Upper lobe of right lung (tissue), 1 donor: Measurements from ENCODE around the gene CDH13. TPM values are rescaled to one million over a fixed set of nuclear protein-coding genes. Genes with fewer than 3 reads are reported as not detected.

Source experiments
- ATAC-seq: fragments of 200-7000 bp; cut with Tn5 transposase; one replicate; pipeline ENCODE4 v1.9.1; 2020; ENCODE audit warnings: mild to moderate bottlenecking, moderate library complexity
- DNase-seq: peaks from one replicate; pipeline ENCODE4 v3.0.0-alpha.2; 2020
- H3K27ac ChIP-seq: fragments of 200-600 bp; one replicate; pipeline ENCODE4 v1.8.0; 2022
- H3K27me3 ChIP-seq: fragments of 200-600 bp; one replicate; pipeline ENCODE4 v1.8.0; 2022; ENCODE audit warnings: mild to moderate bottlenecking
- H3K36me3 ChIP-seq: fragments of 200-600 bp; one replicate; pipeline ENCODE4 v1.8.0; 2022
- H3K4me1 ChIP-seq: fragments of 200-600 bp; one replicate; pipeline ENCODE4 v1.8.0; 2022
- H3K4me3 ChIP-seq: fragments of 200-600 bp; one replicate; pipeline ENCODE4 v1.8.0; 2022; ENCODE audit warnings: mild to moderate bottlenecking
- H3K9me3 ChIP-seq: fragments of 200-600 bp; one replicate; pipeline ENCODE4 v1.8.0; 2022
- intact Hi-C: fragments of 100-400 bp; cut with DNase I; formaldehyde crosslinking; loops from one replicate; pipeline ENCODE4 v1.11.0; 2022
- total RNA-seq: library from RNA; stranded (reverse); fragmentation: NEBNext Ultra II Directional; extraction: Animal tissue kit (Norgen Biotek cat#: 25700); gene quantifications from one replicate; pipeline ENCODE4 v1.2.1, GENCODE V29; 2021
- TF ChIP-seq, protein P1 (sequence below): fragments of 200-600 bp; IDR thresholded peaks from one replicate; pipeline ENCODE4 v1.8.0; 2022; ENCODE audit warnings: antibody characterized with exemption
- donor health status: DM: no; HTN: yes; CAD: no; lungs with severe emphysema.

CDH13 gene
- total RNA-seq, 1 donor from 2014 or later = 27.2 TPM

DNA sequence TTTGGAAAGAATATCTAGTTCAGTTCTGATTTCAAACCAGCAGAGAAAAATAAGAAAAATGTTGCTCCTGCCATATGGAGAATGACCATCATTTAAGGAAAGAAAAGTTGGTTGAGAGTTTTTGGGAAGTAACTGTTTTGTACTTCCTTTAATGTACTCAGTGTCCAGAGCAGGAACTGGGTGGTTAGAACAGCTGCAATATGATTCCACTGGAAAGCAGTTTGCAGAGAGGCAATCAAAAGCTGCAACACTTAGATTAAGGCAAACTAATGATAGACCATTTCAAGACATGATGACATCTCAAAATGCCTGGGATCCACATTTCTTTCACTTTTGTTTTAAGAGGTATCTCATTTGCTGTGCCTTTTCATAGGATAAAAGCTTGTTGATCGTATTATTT lies 867.7 kb downstream of the CDH13 start:
- Histone ChIP-seq H3K4me3 (no peak overlapping the region), H3K4me1 (no peaks in the 10 kb centered on the region), H3K27me3 (no peaks in the 10 kb centered on the region), H3K36me3 (no peaks in the 10 kb centered on the region), H3K27ac (no peak overlapping the region), H3K9me3 (no peaks in the 10 kb centered on the region)
- intact Hi-C loops = no loop called here
- TF ChIP-seq, protein P1, sequence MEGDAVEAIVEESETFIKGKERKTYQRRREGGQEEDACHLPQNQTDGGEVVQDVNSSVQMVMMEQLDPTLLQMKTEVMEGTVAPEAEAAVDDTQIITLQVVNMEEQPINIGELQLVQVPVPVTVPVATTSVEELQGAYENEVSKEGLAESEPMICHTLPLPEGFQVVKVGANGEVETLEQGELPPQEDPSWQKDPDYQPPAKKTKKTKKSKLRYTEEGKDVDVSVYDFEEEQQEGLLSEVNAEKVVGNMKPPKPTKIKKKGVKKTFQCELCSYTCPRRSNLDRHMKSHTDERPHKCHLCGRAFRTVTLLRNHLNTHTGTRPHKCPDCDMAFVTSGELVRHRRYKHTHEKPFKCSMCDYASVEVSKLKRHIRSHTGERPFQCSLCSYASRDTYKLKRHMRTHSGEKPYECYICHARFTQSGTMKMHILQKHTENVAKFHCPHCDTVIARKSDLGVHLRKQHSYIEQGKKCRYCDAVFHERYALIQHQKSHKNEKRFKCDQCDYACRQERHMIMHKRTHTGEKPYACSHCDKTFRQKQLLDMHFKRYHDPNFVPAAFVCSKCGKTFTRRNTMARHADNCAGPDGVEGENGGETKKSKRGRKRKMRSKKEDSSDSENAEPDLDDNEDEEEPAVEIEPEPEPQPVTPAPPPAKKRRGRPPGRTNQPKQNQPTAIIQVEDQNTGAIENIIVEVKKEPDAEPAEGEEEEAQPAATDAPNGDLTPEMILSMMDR = no peak
- no peak for ATAC-seq
- DNase-seq = no peak

DNA sequence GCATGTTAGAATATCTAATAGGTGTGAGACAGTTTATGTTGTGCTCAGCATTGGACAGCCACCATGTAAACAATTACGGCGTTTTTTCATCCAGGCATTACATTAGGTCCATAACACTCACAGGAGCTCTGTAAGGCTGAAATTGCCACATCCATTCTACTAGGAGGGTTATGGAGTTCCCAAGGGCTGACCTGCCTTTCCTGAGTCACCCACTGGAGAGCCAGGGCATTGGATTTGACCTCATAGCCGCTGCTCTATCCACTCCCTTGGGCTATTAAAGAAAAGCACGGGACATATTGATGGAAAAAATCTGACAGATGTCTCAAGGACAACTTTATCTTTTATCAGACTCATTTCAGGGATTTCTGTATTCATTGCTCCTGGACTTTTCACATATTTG lies 874.7 kb downstream of the CDH13 start:
- no peaks in the 10 kb centered on the region for H3K9me3 ChIP-seq
- no peaks in the 10 kb centered on the region for H3K36me3 ChIP-seq
- TF ChIP-seq, protein P1 = no peak
- no peak for ATAC-seq
- H3K4me3 ChIP-seq = no peak overlapping the region
- H3K4me1 ChIP-seq = no peaks in the 10 kb centered on the region
- intact Hi-C loops = no loop called here
- no peak overlapping the region for H3K27ac ChIP-seq
- H3K27me3 ChIP-seq = no peaks in the 10 kb centered on the region
- DNase-seq = no peak

DNA sequence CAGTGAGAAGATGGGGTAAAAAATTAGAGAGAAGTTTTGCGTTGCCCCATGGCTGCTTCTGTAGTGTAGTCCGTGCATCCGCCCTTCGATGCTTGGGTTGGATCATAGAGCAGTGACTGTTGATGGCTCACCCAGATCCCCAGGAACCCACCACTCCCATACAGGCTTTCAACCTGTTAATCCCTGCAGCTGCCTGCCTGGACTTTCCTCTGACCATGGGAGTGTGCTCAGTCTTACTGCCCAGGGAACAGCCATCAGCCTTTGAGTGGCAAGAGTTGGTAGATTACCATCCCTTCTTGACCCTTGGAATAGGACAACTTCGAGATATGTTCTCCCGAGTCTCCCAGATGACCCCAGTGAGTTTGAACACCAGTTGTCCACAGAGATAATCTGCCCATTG lies 881.5 kb downstream of the CDH13 start:
- H3K27ac ChIP-seq = no peak overlapping the region
- H3K27me3 ChIP-seq = no peaks in the 10 kb centered on the region
- H3K4me1 ChIP-seq = no peaks in the 10 kb centered on the region
- no peak overlapping the region for H3K4me3 ChIP-seq
- no peaks in the 10 kb centered on the region for H3K36me3 ChIP-seq
- intact Hi-C loops = no loop called here
- no peak for ATAC-seq
- TF ChIP-seq, protein P1 = no peak
- no peak for DNase-seq
- H3K9me3 ChIP-seq = no peaks in the 10 kb centered on the region

DNA sequence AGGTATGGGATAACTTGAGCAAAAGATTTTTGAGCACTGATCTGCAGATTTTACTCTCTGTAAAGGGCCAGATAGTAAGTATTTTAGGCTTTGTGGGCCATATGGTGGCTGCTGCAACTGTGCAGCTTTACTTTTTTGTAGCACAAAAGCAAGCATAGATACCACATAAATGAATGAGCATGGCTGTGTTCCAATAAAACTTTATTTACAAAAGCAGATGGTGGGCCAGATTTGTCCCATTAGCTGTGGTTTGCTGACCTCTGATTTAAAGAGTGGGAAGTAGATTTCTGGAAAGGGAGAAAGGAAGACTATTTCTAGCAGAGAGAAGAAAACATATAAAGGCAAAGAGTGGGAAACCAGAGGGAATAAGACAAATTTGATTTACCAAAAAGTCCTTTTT lies 882.5 kb downstream of the CDH13 start:
- no peak for DNase-seq
- TF ChIP-seq, protein P1 = no peak
- Histone ChIP-seq H3K27ac (no peak overlapping the region), H3K27me3 (no peaks in the 10 kb centered on the region), H3K36me3 (no peaks in the 10 kb centered on the region), H3K9me3 (no peaks in the 10 kb centered on the region), H3K4me3 (no peak overlapping the region), H3K4me1 (no peaks in the 10 kb centered on the region)
- intact Hi-C loops = no loop called here
- ATAC-seq = no peak

DNA sequence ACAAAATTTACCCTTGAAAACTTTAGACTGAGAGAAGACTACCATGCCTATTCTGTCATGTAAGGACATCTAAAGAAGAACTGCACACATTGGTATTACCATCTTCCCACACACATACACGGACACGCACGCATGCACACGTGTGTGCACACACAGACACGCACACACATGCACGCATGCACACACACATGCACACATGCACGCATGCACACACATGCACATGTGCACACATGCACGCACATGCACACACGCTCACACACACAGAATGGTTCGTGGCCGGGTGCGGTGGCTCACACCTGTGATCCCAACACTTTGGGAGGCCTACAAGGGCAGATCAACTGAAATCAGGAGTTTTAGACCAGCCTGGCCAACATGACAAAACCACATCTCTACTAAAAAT lies 884.1 kb downstream of the CDH13 start:
- DNase-seq (no peak), ATAC-seq (no peak)
- TF ChIP-seq, protein P1 = no peak
- Histone ChIP-seq H3K9me3 (no peaks in the 10 kb centered on the region), H3K36me3 (no peaks in the 10 kb centered on the region), H3K4me3 (no peak overlapping the region), H3K4me1 (no peaks in the 10 kb centered on the region), H3K27ac (no peak overlapping the region), H3K27me3 (no peaks in the 10 kb centered on the region)
- intact Hi-C loops = no loop called here
